ENCODE data around the gene PHACTR2.

DNA sequence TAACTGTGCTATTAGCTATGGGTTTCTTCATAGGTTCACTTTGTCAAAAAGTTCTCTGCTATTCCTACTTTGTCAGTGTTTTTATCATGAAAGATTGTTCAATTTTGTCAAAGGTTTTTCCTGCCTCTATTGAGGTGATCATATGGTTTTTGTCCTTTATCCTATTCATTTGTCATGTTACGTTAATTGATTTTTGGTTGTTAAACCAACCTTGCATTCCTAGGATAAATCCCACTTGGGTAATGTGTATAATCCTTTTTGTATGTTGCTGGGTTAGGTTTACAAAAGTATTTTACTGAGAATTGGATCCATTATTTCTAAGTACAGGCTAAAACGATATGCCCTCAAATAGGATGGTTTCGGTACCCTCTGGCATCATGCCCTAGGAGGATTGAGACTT lies 5.0 kb downstream of the PHACTR2 start:
- TF ChIP-seq, protein P1, sequence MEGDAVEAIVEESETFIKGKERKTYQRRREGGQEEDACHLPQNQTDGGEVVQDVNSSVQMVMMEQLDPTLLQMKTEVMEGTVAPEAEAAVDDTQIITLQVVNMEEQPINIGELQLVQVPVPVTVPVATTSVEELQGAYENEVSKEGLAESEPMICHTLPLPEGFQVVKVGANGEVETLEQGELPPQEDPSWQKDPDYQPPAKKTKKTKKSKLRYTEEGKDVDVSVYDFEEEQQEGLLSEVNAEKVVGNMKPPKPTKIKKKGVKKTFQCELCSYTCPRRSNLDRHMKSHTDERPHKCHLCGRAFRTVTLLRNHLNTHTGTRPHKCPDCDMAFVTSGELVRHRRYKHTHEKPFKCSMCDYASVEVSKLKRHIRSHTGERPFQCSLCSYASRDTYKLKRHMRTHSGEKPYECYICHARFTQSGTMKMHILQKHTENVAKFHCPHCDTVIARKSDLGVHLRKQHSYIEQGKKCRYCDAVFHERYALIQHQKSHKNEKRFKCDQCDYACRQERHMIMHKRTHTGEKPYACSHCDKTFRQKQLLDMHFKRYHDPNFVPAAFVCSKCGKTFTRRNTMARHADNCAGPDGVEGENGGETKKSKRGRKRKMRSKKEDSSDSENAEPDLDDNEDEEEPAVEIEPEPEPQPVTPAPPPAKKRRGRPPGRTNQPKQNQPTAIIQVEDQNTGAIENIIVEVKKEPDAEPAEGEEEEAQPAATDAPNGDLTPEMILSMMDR (IDR thresholded peaks at IDR 0.05): no peak
- no peak for TF ChIP-seq POLR2A (IDR thresholded peaks at IDR 0.05)

Measured in body of pancreas (tissue), 4 donors.